ENCODE data around the gene MCC. TPM values are rescaled to one million over a fixed set of nuclear protein-coding genes. Genes with fewer than 3 reads are reported as not detected.

MCC gene
- total and polyA plus RNA-seq, 4 donors: 1.6 to 38.6 (median 11.2) TPM

DNA sequence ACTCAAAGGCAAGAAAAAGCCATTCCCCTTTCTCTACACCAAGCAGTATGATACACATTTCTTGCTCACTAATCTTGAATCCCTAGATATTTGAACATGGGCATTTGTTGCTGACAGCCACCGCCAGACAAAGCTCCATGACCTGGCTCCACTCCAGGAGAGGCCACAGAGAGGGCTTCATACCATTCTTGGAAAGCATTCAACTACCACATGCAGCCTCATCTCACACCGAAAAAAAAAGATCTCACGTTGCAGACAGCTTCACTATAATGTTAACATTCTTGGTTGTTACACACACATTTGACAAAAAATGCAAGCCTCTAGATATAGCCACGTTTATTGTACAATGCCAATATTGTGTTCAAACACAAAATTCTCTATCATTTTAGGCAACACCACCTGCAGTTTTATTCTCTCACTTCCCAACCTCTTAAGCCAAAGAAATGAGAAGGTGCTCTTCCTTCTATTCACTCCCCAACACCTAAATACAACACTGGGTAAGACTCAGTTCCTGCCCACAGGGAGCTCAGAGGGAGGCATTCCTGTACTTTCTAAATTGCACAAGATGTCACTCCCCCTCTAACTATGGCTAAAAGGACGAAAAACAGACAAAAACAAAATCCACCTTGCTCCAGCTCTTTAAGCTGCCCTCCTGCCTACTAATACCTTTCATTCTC lies 275.9 kb downstream of the MCC start:
- DNase-seq (peak; percentile 77 to 83 (median 81)), ATAC-seq (ENCODE audit: insufficient read depth, low FRiP score) (no peak)
- H3K27ac ChIP-seq (ENCODE audit: low read depth in 1 of 2, low read length in 1 of 2): no peak overlapping the region
- H3K27me3 ChIP-seq (ENCODE audit: control insufficient read depth in 3 of 3, insufficient read depth in 3 of 3, low read length in 2 of 3): no peaks in the 10 kb centered on the region
- H3K4me1 ChIP-seq (ENCODE audit: control insufficient read depth in 5 of 5, insufficient read depth in 5 of 5, low read length in 5 of 5): peaks cover 1 to 45% (median 15%) of the 10 kb centered on the region in 5 donors
- H3K36me3 ChIP-seq (ENCODE audit: control insufficient read depth in 4 of 4, insufficient read depth in 4 of 4, low read length in 4 of 4): no peaks in the 10 kb centered on the region
- no peak overlapping the region for H3K9ac ChIP-seq (ENCODE audit: insufficient read depth in 1 of 2, low read length in 2 of 2)
- H3K4me3 ChIP-seq: no peak overlapping the region
- H3K9me3 ChIP-seq (ENCODE audit: control insufficient read depth in 4 of 4, insufficient read depth in 3 of 4, low read length in 3 of 4): no peaks in the 10 kb centered on the region
- 19 to 26% methylated on average over 5 of the region's 5 CpGs for WGBS, 2 donors
- TF ChIP-seq, protein P1, sequence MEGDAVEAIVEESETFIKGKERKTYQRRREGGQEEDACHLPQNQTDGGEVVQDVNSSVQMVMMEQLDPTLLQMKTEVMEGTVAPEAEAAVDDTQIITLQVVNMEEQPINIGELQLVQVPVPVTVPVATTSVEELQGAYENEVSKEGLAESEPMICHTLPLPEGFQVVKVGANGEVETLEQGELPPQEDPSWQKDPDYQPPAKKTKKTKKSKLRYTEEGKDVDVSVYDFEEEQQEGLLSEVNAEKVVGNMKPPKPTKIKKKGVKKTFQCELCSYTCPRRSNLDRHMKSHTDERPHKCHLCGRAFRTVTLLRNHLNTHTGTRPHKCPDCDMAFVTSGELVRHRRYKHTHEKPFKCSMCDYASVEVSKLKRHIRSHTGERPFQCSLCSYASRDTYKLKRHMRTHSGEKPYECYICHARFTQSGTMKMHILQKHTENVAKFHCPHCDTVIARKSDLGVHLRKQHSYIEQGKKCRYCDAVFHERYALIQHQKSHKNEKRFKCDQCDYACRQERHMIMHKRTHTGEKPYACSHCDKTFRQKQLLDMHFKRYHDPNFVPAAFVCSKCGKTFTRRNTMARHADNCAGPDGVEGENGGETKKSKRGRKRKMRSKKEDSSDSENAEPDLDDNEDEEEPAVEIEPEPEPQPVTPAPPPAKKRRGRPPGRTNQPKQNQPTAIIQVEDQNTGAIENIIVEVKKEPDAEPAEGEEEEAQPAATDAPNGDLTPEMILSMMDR (IDR thresholded peaks at IDR 0.05; ENCODE audit: control extremely low read depth, extremely low read depth): no peak

- TF ChIP-seq, protein P1 (IDR thresholded peaks at IDR 0.05; ENCODE audit: control extremely low read depth, extremely low read depth): no peak
- Histone ChIP-seq H3K9ac (ENCODE audit: insufficient read depth in 1 of 2, low read length in 2 of 2) (no peak overlapping the region), H3K4me3 (no peak overlapping the region), H3K27me3 (ENCODE audit: control insufficient read depth in 3 of 3, insufficient read depth in 3 of 3, low read length in 2 of 3) (no peaks in the 10 kb centered on the region), H3K27ac (ENCODE audit: low read depth in 1 of 2, low read length in 1 of 2) (no peak overlapping the region), H3K9me3 (ENCODE audit: control insufficient read depth in 4 of 4, insufficient read depth in 3 of 4, low read length in 3 of 4) (no peaks in the 10 kb centered on the region), H3K36me3 (ENCODE audit: control insufficient read depth in 4 of 4, insufficient read depth in 4 of 4, low read length in 4 of 4) (no peaks in the 10 kb centered on the region), H3K4me1 (ENCODE audit: control insufficient read depth in 5 of 5, insufficient read depth in 5 of 5, low read length in 5 of 5) (peaks cover 5 to 48% (median 29%) of the 10 kb centered on the region in 5 donors)
- 86 to 88% methylated on average over 4 of the region's 4 CpGs for WGBS, 2 donors
- no peak for DNase-seq
- ATAC-seq (ENCODE audit: insufficient read depth, low FRiP score): no peak
Observed at GRCh38 chr5:113209498-113209897, 278.8 kb downstream of the MCC start.

DNA sequence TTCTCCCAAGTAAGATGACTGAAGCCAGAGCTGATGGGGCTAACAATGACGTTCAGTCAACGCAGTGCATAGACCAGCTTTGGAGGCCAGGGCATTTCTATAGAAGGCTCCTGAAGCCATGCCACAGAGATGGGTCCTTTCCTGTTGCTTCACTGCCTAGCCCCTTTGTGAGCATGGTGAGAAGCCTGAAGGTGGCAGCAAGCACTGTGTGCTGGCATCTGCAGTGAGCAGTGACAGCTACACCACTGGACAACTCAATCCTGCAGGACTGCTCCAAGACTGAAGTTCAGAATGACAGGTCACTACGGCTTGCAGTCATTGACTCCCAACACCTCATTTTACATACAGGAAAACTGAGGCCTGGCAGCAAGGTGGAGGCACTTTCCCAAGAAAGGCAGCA lies 282.4 kb downstream of the MCC start:
- DNase-seq (peak in 1 of 3 donors; percentile 36), ATAC-seq (ENCODE audit: insufficient read depth, low FRiP score) (no peak)
- Histone ChIP-seq H3K9me3 (ENCODE audit: control insufficient read depth in 4 of 4, insufficient read depth in 3 of 4, low read length in 3 of 4) (no peaks in the 10 kb centered on the region), H3K27ac (ENCODE audit: low read depth in 1 of 2, low read length in 1 of 2) (peak overlapping the region in 1 of 2 donors; percentile 17), H3K4me1 (ENCODE audit: control insufficient read depth in 5 of 5, insufficient read depth in 5 of 5, low read length in 5 of 5) (peaks cover 3 to 47% (median 36%) of the 10 kb centered on the region in 5 donors), H3K36me3 (ENCODE audit: control insufficient read depth in 4 of 4, insufficient read depth in 4 of 4, low read length in 4 of 4) (no peaks in the 10 kb centered on the region), H3K9ac (ENCODE audit: insufficient read depth in 1 of 2, low read length in 2 of 2) (no peak overlapping the region), H3K4me3 (no peak overlapping the region), H3K27me3 (ENCODE audit: control insufficient read depth in 3 of 3, insufficient read depth in 3 of 3, low read length in 2 of 3) (no peaks in the 10 kb centered on the region)
- TF ChIP-seq, protein P1 (IDR thresholded peaks at IDR 0.05; ENCODE audit: control extremely low read depth, extremely low read depth): no peak
- 77 to 89% methylated on average over 3 of the region's 3 CpGs for WGBS, 2 donors
